Omental fat pad (tissue), 4 donors: ENCODE measurements around the gene ADCY9. TPM values are rescaled to one million over a fixed set of nuclear protein-coding genes. Genes with fewer than 3 reads are reported as not detected.
"Not testable (repeated sequence)": the region's sequence is repeated elsewhere in the genome, so short reads cannot be mapped to it uniquely, and the experiment has no call there.

Source experiments
- ATAC-seq: fragments of 150-250 bp; one replicate; pipeline ENCODE4 v1.9.1; 2016; ENCODE audit warnings: mild to moderate bottlenecking, moderate library complexity; ENCODE audit not compliant: low FRiP score
- DNase-seq: peaks from one replicate; pipeline ENCODE4 v3.0.0-alpha.2; 2019; ENCODE audit warnings: low spot score
- total RNA-seq, 4 donors: library from RNA; depleted of rRNA; stranded (reverse); fragments of >200 nt; gene quantifications; one replicate each; pipeline ENCODE4 v1.1.0, GENCODE V29; 2016
- TF ChIP-seq, protein P1 (sequence below), 3 donors: fragments of 450-650 bp; IDR thresholded peaks; one replicate each; pipeline ENCODE4 v1.5.1; 2016 to 2017; ENCODE audit warnings: antibody characterized with exemption in 3 of 3, mild to moderate bottlenecking in 3 of 3, moderate library complexity in 2 of 3

ADCY9 gene
- total RNA-seq, result 10 to 100 TPM in 3 of 4 donors, 1 to 10 TPM in 1; 8.5 to 16.6 (median 11.5) TPM

DNA sequence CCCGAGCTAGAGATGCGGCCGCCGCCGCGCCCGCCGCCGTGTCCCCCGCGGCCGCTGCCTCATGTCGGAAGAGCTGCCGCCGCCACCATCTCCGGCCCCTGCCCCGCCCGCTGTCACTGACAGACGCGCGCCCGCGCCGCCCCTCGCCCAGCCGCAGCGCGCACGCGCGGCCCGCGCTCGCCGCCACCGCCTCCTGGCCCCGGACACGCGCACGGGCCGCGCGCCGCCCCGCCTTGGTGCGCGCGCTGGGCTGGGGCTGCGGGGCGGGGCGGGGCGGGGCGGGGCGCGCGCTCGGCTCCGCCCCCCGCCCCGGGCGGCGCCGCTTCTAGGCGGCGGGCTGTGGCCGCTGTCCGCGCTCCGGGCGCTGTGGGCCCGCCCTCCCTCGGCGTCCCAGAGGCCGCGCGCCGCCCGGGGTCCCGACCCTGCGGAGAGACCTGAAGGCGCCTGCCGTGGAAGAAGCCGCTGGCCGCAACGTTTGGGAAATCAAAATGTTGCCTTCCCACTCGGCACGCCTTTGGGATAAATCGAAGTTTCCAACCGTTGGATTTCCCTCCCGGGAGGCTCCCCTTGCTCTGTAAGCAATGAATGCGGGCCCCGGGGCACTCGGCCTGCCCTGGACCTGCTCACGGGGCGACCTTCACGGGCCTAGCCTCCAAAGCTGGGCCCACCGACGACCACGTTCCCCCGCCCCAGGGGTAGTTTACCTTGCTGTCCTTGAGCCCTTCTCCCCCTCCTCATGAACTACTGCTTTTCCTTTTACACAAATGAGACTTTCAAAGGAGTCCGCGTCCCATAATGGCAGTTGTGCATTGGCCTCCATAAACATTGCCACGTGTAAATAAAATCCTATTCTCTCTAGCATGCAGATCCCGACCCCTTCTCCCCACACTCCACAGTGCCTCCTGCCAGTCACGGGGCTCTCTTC is at the start of gene ADCY9:
ADCY9 (minus strand) TSS at position 118 of the 925 bp plus-strand sequence. CDS start 1,000 bp downstream, outside the sequence.
- DNase-seq, result no peak
- TF ChIP-seq, protein P1, sequence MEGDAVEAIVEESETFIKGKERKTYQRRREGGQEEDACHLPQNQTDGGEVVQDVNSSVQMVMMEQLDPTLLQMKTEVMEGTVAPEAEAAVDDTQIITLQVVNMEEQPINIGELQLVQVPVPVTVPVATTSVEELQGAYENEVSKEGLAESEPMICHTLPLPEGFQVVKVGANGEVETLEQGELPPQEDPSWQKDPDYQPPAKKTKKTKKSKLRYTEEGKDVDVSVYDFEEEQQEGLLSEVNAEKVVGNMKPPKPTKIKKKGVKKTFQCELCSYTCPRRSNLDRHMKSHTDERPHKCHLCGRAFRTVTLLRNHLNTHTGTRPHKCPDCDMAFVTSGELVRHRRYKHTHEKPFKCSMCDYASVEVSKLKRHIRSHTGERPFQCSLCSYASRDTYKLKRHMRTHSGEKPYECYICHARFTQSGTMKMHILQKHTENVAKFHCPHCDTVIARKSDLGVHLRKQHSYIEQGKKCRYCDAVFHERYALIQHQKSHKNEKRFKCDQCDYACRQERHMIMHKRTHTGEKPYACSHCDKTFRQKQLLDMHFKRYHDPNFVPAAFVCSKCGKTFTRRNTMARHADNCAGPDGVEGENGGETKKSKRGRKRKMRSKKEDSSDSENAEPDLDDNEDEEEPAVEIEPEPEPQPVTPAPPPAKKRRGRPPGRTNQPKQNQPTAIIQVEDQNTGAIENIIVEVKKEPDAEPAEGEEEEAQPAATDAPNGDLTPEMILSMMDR (IDR thresholded peaks at IDR 0.05), result no peak

DNA sequence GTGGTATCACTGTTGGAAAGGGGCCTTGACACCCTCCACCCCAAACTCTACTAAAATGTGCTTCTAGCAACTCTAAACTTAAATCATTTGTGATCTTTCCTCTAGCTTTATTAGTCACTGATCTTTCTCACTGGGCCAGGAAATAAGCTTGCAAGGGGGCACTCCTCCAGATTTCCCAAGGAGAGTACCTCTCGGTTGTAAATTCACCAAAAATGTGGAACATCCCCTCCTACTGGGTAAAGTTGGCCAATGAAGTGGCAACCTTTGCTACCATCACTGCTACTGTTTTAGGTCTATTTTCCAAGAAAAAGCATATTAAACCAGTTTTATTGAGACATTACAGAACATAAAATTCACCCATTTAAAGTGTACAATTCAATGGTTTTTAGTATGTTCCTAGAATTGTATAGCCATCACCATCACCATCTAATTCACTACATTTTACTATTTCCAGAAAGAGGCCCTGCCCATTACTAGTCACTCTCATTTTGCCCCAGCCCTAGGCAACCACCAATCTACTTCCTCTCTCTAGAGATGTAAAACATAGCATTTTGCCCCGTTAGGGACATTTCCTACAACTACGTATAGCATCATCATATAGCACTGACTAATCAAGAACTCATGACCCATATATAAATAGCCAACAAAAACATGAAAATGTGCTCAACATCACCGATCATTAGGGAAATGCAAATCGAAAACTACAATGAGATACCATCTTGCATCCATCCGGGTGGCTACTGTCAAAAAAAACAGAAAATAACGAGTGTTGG is 44.6 kb upstream of the ADCY9 start:
- ATAC-seq (peak; percentile 59), DNase-seq (no peak)
- TF ChIP-seq, protein P1 (IDR thresholded peaks at IDR 0.05), result no peak

More for the DNA sequence above, at the start of gene ADCY9:
- ATAC-seq, result peak; percentile 91

DNA sequence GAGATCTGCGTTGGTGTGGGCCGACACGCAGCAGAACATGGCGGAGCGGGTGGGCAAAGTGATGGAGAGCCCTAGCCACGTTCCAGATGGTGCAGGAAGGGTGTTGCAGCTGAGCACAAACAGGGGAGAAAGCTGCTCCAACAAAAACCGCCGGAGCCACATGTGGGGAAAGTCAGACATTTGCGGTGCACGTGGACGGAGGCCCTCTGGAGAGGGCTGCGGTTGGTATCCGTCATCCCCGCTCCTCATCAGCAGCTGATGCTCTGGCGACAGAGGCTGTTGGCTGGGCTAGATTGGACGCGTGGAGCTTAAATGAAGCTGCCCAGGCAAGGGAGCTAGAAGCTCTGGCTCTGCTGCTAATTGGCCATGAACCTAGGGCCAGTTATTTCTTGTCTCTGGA is 43.5 kb upstream of the ADCY9 start:
- TF ChIP-seq, protein P1 (IDR thresholded peaks at IDR 0.05), result no peak
- DNase-seq, result no peak

DNA sequence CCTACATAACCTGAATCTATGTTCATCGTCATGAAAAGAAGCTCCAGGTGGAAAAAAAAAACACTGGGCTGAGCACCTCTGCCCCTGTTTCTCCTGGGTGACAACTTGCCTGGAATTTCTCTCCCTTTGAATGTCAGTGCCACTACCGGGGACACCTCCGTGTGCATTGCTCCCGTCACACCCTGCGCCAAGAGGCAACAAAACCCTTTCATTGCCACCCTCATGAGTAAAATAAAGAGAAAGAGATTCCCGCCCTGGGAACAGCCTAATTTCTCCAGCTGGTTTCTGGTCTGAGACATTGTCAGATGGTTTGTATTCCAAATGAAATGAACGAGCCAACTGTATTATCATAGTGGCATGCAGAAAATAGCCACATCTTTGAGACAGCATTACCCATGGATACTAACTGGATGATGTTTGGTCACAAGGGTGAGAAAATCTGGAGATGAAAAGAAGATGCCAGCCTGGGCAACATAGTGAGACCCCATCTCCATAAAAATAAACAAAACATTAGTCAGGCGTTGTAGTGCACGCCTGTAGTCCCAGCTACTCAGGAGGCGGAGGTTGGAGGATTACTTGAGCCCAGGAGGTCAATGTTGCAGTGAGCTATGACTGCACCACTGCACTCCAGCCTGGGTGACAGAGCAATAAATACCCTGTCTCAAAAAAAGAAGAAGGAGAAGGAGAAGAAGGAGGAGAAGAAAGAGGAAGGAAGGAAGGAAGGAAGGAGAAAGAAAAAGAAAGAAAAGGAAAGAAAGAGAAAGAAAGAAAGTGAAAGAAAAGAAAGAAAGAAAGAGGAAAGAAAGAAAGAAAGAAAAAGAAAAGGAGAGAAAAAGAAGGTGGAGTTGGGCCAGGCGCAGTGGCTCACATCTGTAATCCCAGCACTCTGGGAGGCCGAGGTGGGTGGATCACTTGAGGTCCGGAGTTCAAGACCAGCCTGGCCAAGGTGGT is 42.2 kb upstream of the ADCY9 start:
- TF ChIP-seq, protein P1 (IDR thresholded peaks at IDR 0.05), result no peak
- DNase-seq (no peak), ATAC-seq (no peak)

More for the DNA sequence above, 43.5 kb upstream of the ADCY9 start:
- no peak for ATAC-seq

DNA sequence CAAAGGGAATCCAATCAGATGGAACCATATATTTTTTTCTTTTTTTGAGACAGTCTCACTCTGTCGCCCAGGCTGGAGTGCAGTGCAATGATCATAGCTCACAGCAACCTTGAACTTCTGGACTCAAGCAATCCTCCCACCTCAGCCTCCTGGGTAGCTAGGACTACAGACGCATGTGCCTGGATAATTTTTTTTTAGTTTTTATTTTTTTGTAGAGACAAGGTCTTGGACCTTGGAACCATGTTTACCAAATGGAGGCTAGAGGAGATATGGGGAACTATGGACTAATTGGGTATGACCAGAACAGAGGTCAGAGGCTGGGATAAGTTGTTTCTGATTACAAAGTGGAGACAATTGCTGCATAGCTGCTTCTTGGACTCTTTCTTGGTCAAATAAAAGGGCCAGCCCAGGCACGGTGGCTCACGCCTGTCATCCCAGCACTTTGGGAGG is 41.2 kb upstream of the ADCY9 start:
- TF ChIP-seq, protein P1 (IDR thresholded peaks at IDR 0.05), result no peak

DNA sequence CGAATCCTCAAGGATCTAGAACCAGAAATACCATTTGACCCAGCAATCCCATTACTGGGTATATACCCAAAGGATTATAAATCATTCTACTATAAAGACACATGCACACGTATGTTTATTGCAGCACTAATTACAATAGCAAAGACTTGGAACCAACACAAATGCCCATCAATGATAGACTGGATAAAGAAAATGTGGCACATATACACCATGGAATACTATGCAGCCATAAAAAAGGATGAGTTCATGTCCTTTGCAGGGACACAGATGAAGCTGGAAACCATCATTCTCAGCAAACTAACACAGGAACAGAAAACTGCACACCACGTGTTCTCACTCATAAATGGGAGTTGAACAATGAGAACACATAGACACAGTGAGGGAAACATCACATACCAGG is 40.3 kb upstream of the ADCY9 start:
- not testable (repeated sequence) for DNase-seq, ATAC-seq

More for the DNA sequence above, 41.2 kb upstream of the ADCY9 start:
- ATAC-seq (no peak), DNase-seq (no peak)

DNA sequence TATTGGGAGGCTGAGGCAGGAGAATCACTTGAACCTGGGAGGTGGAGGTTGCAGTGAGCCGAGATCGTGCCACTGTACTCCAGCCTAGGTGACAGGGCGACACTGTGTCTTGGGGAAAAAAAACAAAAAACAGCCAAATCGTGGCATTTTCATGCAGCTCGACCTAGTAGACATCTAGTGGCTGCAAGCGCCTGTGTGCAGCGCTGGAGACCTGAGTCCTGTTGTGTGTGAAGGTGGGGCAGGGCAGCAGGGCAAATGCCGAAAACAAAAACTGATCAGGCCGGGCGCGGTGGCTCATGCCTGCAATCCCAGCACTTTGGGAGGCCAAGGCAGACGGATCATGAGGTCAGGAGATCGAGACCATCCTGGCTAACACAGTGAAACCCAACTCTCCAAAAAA is 37.1 kb upstream of the ADCY9 start:
- not testable (repeated sequence) for ATAC-seq, DNase-seq
